Loucy (cell line): ENCODE results near the gene SKIC2.
"Not testable (repeated sequence)": the region's sequence is repeated elsewhere in the genome, so short reads cannot be mapped to it uniquely, and the experiment has no call there.

ENCODE experiments used
- H2AFZ ChIP-seq: fragments of 200-600 bp; sonication (generic); 2 replicates; pipeline ENCODE4 v1.6.0; 2016; ENCODE audit warnings: antibody characterized with exemption, mild to moderate bottlenecking, low read length, moderate library complexity
- H3F3A ChIP-seq: fragments of 200-600 bp; 2 replicates; pipeline ENCODE4 v1.6.0; 2016; ENCODE audit warnings: antibody characterized with exemption, low read depth, mild to moderate bottlenecking
- H3K27me3 ChIP-seq: fragments of 200-600 bp; sonication (generic); 2 replicates; pipeline ENCODE4 v1.6.1; 2014; ENCODE audit warnings: low read length, mild to moderate bottlenecking; ENCODE audit not compliant: insufficient read depth, poor library complexity, severe bottlenecking
- H3K36me3 ChIP-seq: fragments of 200-600 bp; sonication (generic); 2 replicates; pipeline ENCODE4 v1.6.1; 2016; ENCODE audit warnings: low read length; ENCODE audit not compliant: insufficient read depth
- H3K4me1 ChIP-seq: fragments of 200-600 bp; sonication (generic); 2 replicates; pipeline ENCODE4 v1.5.1; 2014; ENCODE audit warnings: low read length, mild to moderate bottlenecking; ENCODE audit not compliant: insufficient read depth, poor library complexity, severe bottlenecking
- H3K4me2 ChIP-seq: fragments of 200-600 bp; sonication (generic); 2 replicates; pipeline ENCODE4 v1.6.0; 2014; ENCODE audit warnings: antibody characterized with exemption, low read length, low read depth, mild to moderate bottlenecking; ENCODE audit not compliant: poor library complexity, severe bottlenecking
- H3K4me3 ChIP-seq: fragments of 200-600 bp; sonication (generic); 2 replicates; pipeline ENCODE4 v1.5.1; 2014; ENCODE audit warnings: low read length, mild to moderate bottlenecking, mixed read lengths; ENCODE audit not compliant: poor library complexity, severe bottlenecking
- H3K79me2 ChIP-seq: fragments of 200-600 bp; sonication (generic); 2 replicates; pipeline ENCODE4 v1.6.1; 2014; ENCODE audit warnings: low read length; ENCODE audit not compliant: insufficient read depth
- H3K9ac ChIP-seq: fragments of 200-600 bp; sonication (generic); 2 replicates; pipeline ENCODE4 v1.6.0; 2014; ENCODE audit warnings: mild to moderate bottlenecking, low read depth, low read length, moderate library complexity; ENCODE audit not compliant: poor library complexity, severe bottlenecking
- H3K9me2 ChIP-seq: fragments of 200-600 bp; sonication (generic); replicated peaks from 2 replicates; pipeline ENCODE4 v1.6.1; 2016; ENCODE audit warnings: low read depth, low read length, mixed read lengths
- H3K9me3 ChIP-seq: fragments of 200-600 bp; sonication (generic); 2 replicates; pipeline ENCODE4 v1.6.1; 2014; ENCODE audit warnings: mild to moderate bottlenecking, antibody characterized with exemption, low read length, low read depth; ENCODE audit not compliant: insufficient read depth
- H4K20me1 ChIP-seq: fragments of 200-600 bp; sonication (generic); 2 replicates; pipeline ENCODE4 v1.6.0; 2014; ENCODE audit warnings: antibody characterized with exemption, low read length, mild to moderate bottlenecking; ENCODE audit not compliant: insufficient read depth, poor library complexity, severe bottlenecking
- EZH2phosphoT487 ChIP-seq: fragments of 200-600 bp; IDR thresholded peaks from 2 replicates; pipeline ENCODE4 v1.6.1; 2018; ENCODE audit warnings: antibody characterized with exemption, mild to moderate bottlenecking, moderate library complexity, borderline replicate concordance
- TF ChIP-seq, protein P1 (sequence below): fragments of 200-600 bp; sonication (generic); conservative IDR thresholded peaks from 2 replicates; pipeline ENCODE4 v1.5.1; 2014; ENCODE audit warnings: mild to moderate bottlenecking, antibody characterized with exemption, low read length

Gene SKIC2

DNA sequence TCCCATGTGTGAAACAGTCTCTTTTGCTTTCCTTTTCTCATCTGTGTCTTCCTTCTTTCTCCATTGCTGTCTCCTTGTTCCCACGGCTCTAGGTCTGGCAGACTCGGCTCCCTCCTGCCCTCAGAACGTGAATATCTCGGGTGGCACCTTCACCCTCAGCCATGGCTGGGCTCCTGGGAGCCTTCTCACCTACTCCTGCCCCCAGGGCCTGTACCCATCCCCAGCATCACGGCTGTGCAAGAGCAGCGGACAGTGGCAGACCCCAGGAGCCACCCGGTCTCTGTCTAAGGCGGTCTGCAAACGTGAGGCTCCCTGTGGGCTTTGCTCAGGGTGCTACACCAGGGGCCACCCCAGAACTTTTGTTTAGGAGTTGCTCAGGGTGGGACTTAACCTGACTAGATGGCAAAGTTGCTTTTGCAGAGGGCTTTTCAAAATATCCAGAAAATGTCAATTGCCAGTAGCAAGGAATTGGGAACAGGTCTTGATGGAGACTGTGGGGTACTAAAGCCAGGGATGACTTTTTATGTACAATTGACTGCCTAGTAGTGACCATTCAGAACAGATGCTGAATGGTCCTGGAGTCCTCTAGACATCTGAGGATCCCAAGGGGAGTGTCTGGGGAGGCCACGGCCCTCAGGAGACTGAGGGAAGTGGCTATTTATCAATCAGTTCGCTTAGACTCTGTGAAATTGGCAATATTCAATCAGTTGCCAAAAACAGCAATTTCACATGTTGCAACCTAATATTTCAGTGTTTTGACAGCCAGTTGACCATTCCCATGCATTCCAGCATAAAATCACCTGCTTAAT lies 30.9 kb upstream of the SKIC2 start:
- no peak overlapping the region for H2AFZ ChIP-seq
- no peaks in the 10 kb centered on the region for H4K20me1 ChIP-seq
- no peaks in the 10 kb centered on the region for H3K36me3 ChIP-seq
- no peaks in the 10 kb centered on the region for H3K79me2 ChIP-seq
- H3K27me3 ChIP-seq: no peaks in the 10 kb centered on the region
- H3K9ac ChIP-seq: no peak overlapping the region
- TF ChIP-seq EZH2phosphoT487: no peak
- TF ChIP-seq, protein P1, sequence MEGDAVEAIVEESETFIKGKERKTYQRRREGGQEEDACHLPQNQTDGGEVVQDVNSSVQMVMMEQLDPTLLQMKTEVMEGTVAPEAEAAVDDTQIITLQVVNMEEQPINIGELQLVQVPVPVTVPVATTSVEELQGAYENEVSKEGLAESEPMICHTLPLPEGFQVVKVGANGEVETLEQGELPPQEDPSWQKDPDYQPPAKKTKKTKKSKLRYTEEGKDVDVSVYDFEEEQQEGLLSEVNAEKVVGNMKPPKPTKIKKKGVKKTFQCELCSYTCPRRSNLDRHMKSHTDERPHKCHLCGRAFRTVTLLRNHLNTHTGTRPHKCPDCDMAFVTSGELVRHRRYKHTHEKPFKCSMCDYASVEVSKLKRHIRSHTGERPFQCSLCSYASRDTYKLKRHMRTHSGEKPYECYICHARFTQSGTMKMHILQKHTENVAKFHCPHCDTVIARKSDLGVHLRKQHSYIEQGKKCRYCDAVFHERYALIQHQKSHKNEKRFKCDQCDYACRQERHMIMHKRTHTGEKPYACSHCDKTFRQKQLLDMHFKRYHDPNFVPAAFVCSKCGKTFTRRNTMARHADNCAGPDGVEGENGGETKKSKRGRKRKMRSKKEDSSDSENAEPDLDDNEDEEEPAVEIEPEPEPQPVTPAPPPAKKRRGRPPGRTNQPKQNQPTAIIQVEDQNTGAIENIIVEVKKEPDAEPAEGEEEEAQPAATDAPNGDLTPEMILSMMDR: no peak
- no peaks in the 10 kb centered on the region for H3K4me1 ChIP-seq
- H3K9me2 ChIP-seq: no peaks in the 10 kb centered on the region
- no peaks in the 10 kb centered on the region for H3K9me3 ChIP-seq
- H3K4me3 ChIP-seq: no peak overlapping the region
- H3K4me2 ChIP-seq: no peak overlapping the region
- H3F3A ChIP-seq: no peaks in the 10 kb centered on the region

DNA sequence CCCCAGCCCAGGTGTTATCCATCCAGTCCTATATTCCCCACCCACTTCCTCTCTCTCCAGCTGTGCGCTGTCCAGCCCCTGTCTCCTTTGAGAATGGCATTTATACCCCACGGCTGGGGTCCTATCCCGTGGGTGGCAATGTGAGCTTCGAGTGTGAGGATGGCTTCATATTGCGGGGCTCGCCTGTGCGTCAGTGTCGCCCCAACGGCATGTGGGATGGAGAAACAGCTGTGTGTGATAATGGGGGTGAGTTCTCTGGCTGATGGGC lies 30.4 kb upstream of the SKIC2 start:
- no peak overlapping the region for H2AFZ ChIP-seq

DNA sequence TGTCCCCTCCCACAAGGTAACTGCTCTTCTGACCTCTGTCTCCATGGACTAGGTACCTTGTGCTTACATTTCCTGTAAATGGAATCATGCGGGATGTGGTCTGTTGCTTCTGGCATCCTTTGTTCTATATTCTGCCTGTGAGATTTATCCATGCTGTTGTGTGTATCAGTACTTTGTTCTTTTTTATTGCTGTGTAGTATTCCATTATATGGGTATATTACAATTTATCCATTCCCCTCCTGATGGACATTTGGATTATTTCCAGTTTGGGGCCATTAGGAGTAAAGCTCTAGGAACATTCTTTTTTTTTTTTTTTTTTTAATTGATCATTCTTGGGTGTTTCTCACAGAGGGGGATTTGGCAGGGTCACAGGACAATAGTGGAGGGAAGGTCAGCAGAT lies 28.0 kb upstream of the SKIC2 start:
- H3K36me3 ChIP-seq: no peaks in the 10 kb centered on the region
- H3K79me2 ChIP-seq: no peaks in the 10 kb centered on the region
- H4K20me1 ChIP-seq: no peaks in the 10 kb centered on the region
- no peaks in the 10 kb centered on the region for H3K9me3 ChIP-seq
- no peak overlapping the region for H2AFZ ChIP-seq
- H3K27me3 ChIP-seq: no peaks in the 10 kb centered on the region
- no peaks in the 10 kb centered on the region for H3F3A ChIP-seq
- no peak overlapping the region for H3K4me2 ChIP-seq
- H3K4me3 ChIP-seq: no peak overlapping the region
- H3K9me2 ChIP-seq: no peaks in the 10 kb centered on the region
- TF ChIP-seq EZH2phosphoT487: no peak
- TF ChIP-seq, protein P1: no peak
- H3K4me1 ChIP-seq: no peaks in the 10 kb centered on the region
- no peak overlapping the region for H3K9ac ChIP-seq

More for the DNA sequence above, 30.4 kb upstream of the SKIC2 start:
- no peaks in the 10 kb centered on the region for H3K9me3 ChIP-seq
- H3K27me3 ChIP-seq: no peaks in the 10 kb centered on the region
- H3K79me2 ChIP-seq: no peaks in the 10 kb centered on the region
- TF ChIP-seq, protein P1: no peak
- TF ChIP-seq EZH2phosphoT487: no peak
- H3K36me3 ChIP-seq: no peaks in the 10 kb centered on the region
- H3F3A ChIP-seq: no peaks in the 10 kb centered on the region
- H3K9ac ChIP-seq: no peak overlapping the region
- no peak overlapping the region for H3K4me2 ChIP-seq
- no peaks in the 10 kb centered on the region for H3K9me2 ChIP-seq
- H4K20me1 ChIP-seq: no peaks in the 10 kb centered on the region
- H3K4me1 ChIP-seq: no peaks in the 10 kb centered on the region
- no peak overlapping the region for H3K4me3 ChIP-seq

DNA sequence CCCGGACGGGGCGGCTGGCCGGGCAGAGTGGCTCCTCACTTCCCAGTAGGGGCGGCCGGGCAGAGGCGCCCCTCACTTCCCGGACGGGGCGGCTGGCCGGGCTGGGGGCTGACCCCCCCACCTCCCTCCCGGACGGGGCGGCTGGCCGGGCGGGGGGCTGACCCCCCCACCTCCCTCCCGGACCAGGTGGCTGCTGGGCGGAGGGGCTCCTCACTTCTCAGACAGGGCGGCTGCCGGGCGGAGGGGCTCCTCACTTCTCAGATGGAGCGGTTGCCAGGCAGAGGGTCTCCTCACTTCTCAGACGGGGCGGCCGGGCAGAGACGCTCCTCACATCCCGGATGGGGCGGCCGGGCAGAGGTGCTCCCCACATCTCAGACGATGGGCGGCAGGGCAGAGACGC lies 26.8 kb upstream of the SKIC2 start:
- not testable (repeated sequence) for H2AFZ ChIP-seq, H3K27me3 ChIP-seq, H3K4me3 ChIP-seq, H3K9me3 ChIP-seq, H3K9me2 ChIP-seq, H3K4me2 ChIP-seq, H3K79me2 ChIP-seq, H3F3A ChIP-seq, H3K9ac ChIP-seq, H4K20me1 ChIP-seq, H3K36me3 ChIP-seq, H3K4me1 ChIP-seq
